Stomach smooth muscle (tissue), 2 donors: Measurements from ENCODE around the gene SLC9A9.
"Not testable (repeated sequence)": the region's sequence is repeated elsewhere in the genome, so short reads cannot be mapped to it uniquely, and the experiment has no call there.

ENCODE experiments used
- H3K27ac ChIP-seq: one replicate; pipeline ENCODE4 v1.7.0; 2013; ENCODE audit warnings: mild to moderate bottlenecking, low read length, inconsistent platforms
- H3K27me3 ChIP-seq, 2 donors: one replicate each; pipeline ENCODE4 v1.7.0; 2013; ENCODE audit warnings: low read length in 2 of 2; ENCODE audit not compliant: insufficient read depth in 2 of 2, control insufficient read depth in 1 of 2
- H3K36me3 ChIP-seq, 2 donors: one replicate each; pipeline ENCODE4 v1.7.0; 2013; ENCODE audit warnings: low read length in 2 of 2; ENCODE audit not compliant: control insufficient read depth in 2 of 2, insufficient read depth in 2 of 2
- H3K4me1 ChIP-seq: one replicate; pipeline ENCODE4 v1.7.0; 2013; ENCODE audit warnings: low read length; ENCODE audit not compliant: control insufficient read depth, insufficient read depth
- H3K4me3 ChIP-seq, 2 donors: one replicate each; pipeline ENCODE4 v1.7.0; 2013; ENCODE audit warnings: low read length in 2 of 2
- H3K9ac ChIP-seq, 2 donors: one replicate each; pipeline ENCODE4 v1.7.0; 2013; ENCODE audit warnings: low read length in 2 of 2, mild to moderate bottlenecking in 1 of 2
- H3K9me3 ChIP-seq, 2 donors: one replicate each; pipeline ENCODE4 v1.7.0; 2013; ENCODE audit warnings: low read length in 2 of 2; ENCODE audit not compliant: control insufficient read depth in 2 of 2
- donor health status: healthy.
- donor health status: Pancreatic carcinoma.

The SLC9A9 gene

GRCh38 chr3:143533391-143533790 lies 314.9 kb downstream of the SLC9A9 start:
- Histone ChIP-seq H3K9me3 (no peaks in the 10 kb centered on the region), H3K4me3 (no peak overlapping the region), H3K9ac (no peak overlapping the region), H3K27me3 (no peaks in the 10 kb centered on the region), H3K36me3 (no peaks in the 10 kb centered on the region), H3K27ac (no peak overlapping the region), H3K4me1 (peaks cover 11% of the 10 kb centered on the region)

DNA sequence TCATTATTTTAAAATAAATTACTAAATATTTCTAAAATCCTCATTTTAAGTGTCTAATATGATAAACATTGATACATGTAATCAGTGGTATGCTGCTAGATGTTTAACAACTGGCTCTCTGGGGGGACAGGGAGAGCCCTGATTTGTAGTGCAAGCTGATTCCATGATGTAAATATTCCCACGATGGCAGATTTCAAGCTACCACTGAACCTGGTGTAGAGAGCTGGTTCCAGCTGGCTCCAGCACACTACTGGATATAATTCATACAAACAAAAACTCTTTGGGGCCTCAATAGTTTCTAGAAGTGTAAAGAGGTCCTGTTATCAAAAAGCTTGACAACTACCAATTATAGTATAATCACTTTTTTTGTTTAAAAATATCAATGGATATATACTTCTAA lies 316.2 kb downstream of the SLC9A9 start:
- Histone ChIP-seq H3K9me3 (no peaks in the 10 kb centered on the region), H3K4me1 (peaks cover 6% of the 10 kb centered on the region), H3K36me3 (no peaks in the 10 kb centered on the region), H3K4me3 (no peak overlapping the region), H3K27me3 (no peaks in the 10 kb centered on the region), H3K9ac (no peak overlapping the region), H3K27ac (no peak overlapping the region)

- no peak overlapping the region for H3K27ac ChIP-seq
- no peaks in the 10 kb centered on the region for H3K36me3 ChIP-seq
- H3K9me3 ChIP-seq = no peaks in the 10 kb centered on the region
- no peaks in the 10 kb centered on the region for H3K27me3 ChIP-seq
- no peaks in the 10 kb centered on the region for H3K4me1 ChIP-seq
- H3K9ac ChIP-seq = no peak overlapping the region
- H3K4me3 ChIP-seq = no peak overlapping the region
These were observed 317.2 kb downstream of the SLC9A9 start for GRCh38 chr3:143531101-143531500.

GRCh38 chr3:143529798-143530197 lies 318.5 kb downstream of the SLC9A9 start:
- Histone ChIP-seq H3K9ac (no peak overlapping the region), H3K4me3 (no peak overlapping the region), H3K27me3 (no peaks in the 10 kb centered on the region), H3K4me1 (no peaks in the 10 kb centered on the region), H3K36me3 (no peaks in the 10 kb centered on the region), H3K27ac (no peak overlapping the region), H3K9me3 (no peaks in the 10 kb centered on the region)

GRCh38 chr3:143529018-143529478 lies 319.2 kb downstream of the SLC9A9 start:
- Histone ChIP-seq H3K4me3 (no peak overlapping the region), H3K27ac (no peak overlapping the region), H3K36me3 (no peaks in the 10 kb centered on the region), H3K9me3 (peaks cover 0 to 2% of the 10 kb centered on the region in 2 donors), H3K27me3 (no peaks in the 10 kb centered on the region), H3K9ac (no peak overlapping the region), H3K4me1 (no peaks in the 10 kb centered on the region)

DNA sequence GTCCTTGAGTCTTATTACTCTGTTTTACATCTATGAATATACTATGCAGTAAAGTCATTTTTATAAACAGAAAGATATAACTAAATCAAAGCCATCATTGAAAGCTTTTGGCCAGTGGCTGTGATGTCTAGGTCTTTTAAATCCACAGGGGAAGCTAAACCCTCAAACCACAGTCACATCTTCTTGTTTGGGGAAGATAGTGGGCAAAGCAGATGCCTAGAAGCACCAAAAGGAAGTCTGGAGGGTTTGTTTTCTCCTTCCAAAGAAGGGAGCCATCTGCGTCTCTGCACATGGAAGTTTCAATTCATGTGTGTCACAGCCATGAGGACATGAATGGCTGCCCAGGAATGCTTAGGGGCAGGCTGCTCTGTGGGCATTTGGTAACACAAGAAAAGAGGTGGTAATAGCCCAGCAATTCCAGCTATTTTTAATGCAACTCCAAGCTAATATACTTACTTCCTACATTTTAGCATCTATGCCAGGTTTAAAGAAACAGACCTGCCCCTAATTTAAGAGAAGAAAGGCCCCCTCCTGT lies 322.2 kb downstream of the SLC9A9 start:
- H3K27me3 ChIP-seq = no peaks in the 10 kb centered on the region
- no peaks in the 10 kb centered on the region for H3K36me3 ChIP-seq
- H3K4me1 ChIP-seq = no peaks in the 10 kb centered on the region
- H3K9me3 ChIP-seq = peaks cover 0 to 2% of the 10 kb centered on the region in 2 donors
- no peak overlapping the region for H3K9ac ChIP-seq
- no peak overlapping the region for H3K27ac ChIP-seq
- H3K4me3 ChIP-seq = no peak overlapping the region

GRCh38 chr3:143525408-143525807 lies 322.9 kb downstream of the SLC9A9 start:
- Histone ChIP-seq H3K36me3 (no peaks in the 10 kb centered on the region), H3K27me3 (no peaks in the 10 kb centered on the region), H3K9me3 (peaks cover 0 to 2% of the 10 kb centered on the region in 2 donors), H3K27ac (no peak overlapping the region), H3K9ac (no peak overlapping the region), H3K4me3 (no peak overlapping the region), H3K4me1 (no peaks in the 10 kb centered on the region)

DNA sequence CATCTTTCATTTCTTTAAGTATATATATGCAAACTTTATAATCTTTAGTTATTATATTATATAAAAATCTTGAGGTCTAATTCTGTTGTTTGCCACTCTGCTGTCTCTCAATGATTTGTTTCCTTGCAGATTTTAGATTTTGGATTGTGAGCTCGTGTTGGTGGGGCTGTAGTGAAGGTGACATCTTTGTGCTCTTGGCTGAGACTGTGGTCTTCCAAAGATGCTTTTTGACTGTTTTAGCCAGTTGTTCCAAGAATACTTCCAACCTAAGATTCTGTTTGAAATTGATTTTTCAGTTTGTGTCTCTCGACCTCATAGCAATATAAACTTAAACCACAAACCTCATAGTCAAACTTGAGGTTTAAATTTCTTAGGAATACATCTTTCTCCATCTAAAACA lies 326.5 kb downstream of the SLC9A9 start:
- Histone ChIP-seq H3K27ac (no peak overlapping the region), H3K4me1 (no peaks in the 10 kb centered on the region), H3K27me3 (no peaks in the 10 kb centered on the region), H3K36me3 (no peaks in the 10 kb centered on the region), H3K9ac (no peak overlapping the region), H3K9me3 (peaks cover 0 to 2% of the 10 kb centered on the region in 2 donors), H3K4me3 (no peak overlapping the region)

GRCh38 chr3:143517131-143517530 lies 331.1 kb downstream of the SLC9A9 start:
- not testable (repeated sequence) for H3K9ac ChIP-seq, H3K4me1 ChIP-seq, H3K36me3 ChIP-seq, H3K27me3 ChIP-seq, H3K27ac ChIP-seq, H3K4me3 ChIP-seq, H3K9me3 ChIP-seq

DNA sequence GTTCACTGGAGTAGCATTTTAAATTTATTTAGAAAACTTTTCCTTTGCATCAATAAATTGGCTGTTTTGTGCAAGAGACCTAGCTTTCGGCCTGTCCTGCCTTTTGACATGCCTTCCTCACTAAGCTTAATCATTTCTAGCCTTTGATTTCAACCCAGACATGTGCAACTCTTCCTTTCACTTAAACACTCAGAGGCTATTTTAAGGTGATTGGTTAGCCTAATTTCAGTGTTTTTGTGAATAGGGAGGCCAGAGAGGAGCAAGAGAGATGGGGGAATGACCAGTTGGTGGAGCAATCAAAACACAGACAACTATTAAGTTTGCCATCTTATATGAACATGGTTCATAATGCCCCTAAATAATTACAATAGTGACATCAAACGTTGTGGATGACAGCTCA lies 333.4 kb downstream of the SLC9A9 start:
- no peaks in the 10 kb centered on the region for H3K27me3 ChIP-seq
- no peaks in the 10 kb centered on the region for H3K36me3 ChIP-seq
- H3K9me3 ChIP-seq = no peaks in the 10 kb centered on the region
- H3K4me3 ChIP-seq = no peak overlapping the region
- H3K4me1 ChIP-seq = no peaks in the 10 kb centered on the region
- no peak overlapping the region for H3K27ac ChIP-seq
- no peak overlapping the region for H3K9ac ChIP-seq

DNA sequence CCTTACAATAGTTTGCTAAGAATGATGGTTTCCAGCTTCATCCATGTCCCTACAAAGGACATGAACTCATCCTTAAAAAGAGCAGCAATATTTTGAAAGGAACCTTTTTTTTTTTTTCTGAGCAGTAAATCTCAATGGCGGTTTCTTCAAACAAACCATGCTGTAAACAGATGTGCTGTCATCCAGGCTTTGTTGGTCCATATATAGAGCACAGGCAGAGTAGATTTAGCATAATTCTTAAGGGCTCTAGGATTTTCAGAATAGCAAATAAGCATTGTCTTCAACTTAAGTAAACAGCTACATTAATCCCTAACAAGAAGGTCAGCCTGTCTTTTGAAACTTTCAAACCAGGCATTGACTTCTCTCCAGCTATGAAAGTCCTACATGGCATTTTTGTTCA lies 334.2 kb downstream of the SLC9A9 start:
- no peaks in the 10 kb centered on the region for H3K36me3 ChIP-seq
- H3K27ac ChIP-seq = no peak overlapping the region
- no peaks in the 10 kb centered on the region for H3K27me3 ChIP-seq
- H3K4me1 ChIP-seq = no peaks in the 10 kb centered on the region
- no peak overlapping the region for H3K9ac ChIP-seq
- H3K9me3 ChIP-seq = no peaks in the 10 kb centered on the region
- H3K4me3 ChIP-seq = no peak overlapping the region
